ENCODE results near the gene MLLT1. TPM values are rescaled to one million over a fixed set of nuclear protein-coding genes. Genes with fewer than 3 reads are reported as not detected.

Gene MLLT1
- total RNA-seq, 1 donor from 2014 or later, result 25.5 TPM

- no peaks in the 10 kb centered on the region for H3K9me3 ChIP-seq
- peaks cover 78% of the 10 kb centered on the region for H3K4me1 ChIP-seq
- no peaks in the 10 kb centered on the region for H3K27me3 ChIP-seq
- H3K4me3 ChIP-seq, result no peak overlapping the region
- DNase-seq (ENCODE audit: extremely low spot score in 2 of 2), result no peak
- intact Hi-C loops (cut with DNase I), result loop anchor here (5.0 kb wide), 1 partner anchor 219 kb away; no protein-coding TSS in a partner anchor
- H3K27ac ChIP-seq, result peak overlapping the region; percentile 82
- TF ChIP-seq CTCF (IDR thresholded peaks at IDR 0.05) (no peak), POLR2A (IDR thresholded peaks at IDR 0.05) (no peak), POLR2AphosphoS5 (IDR thresholded peaks at IDR 0.05; ENCODE audit: insufficient read depth in 1 of 2, low read depth in 1 of 2) (peak in 1 of 2 donors; percentile 59)
- no peaks in the 10 kb centered on the region for H3K36me3 ChIP-seq
These were observed 3.3 kb downstream of the MLLT1 start for GRCh38 chr19:6276447-6276846.

- intact Hi-C loops (cut with DNase I), result loop anchor here (5.0 kb wide), 1 partner anchor 218 kb away; no protein-coding TSS in a partner anchor
- no peak overlapping the region for H3K4me3 ChIP-seq
- peaks cover 90% of the 10 kb centered on the region for H3K4me1 ChIP-seq
- no peaks in the 10 kb centered on the region for H3K36me3 ChIP-seq
- TF ChIP-seq CTCF (IDR thresholded peaks at IDR 0.05) (no peak), POLR2AphosphoS5 (IDR thresholded peaks at IDR 0.05; ENCODE audit: insufficient read depth in 1 of 2, low read depth in 1 of 2) (no peak), POLR2A (IDR thresholded peaks at IDR 0.05) (no peak)
- peak overlapping the region; percentile 82 for H3K27ac ChIP-seq
- no peaks in the 10 kb centered on the region for H3K27me3 ChIP-seq
- no peak for DNase-seq (ENCODE audit: extremely low spot score in 2 of 2)
- no peaks in the 10 kb centered on the region for H3K9me3 ChIP-seq
These were observed 4.5 kb downstream of the MLLT1 start for GRCh38 chr19:6275170-6275744.

DNA sequence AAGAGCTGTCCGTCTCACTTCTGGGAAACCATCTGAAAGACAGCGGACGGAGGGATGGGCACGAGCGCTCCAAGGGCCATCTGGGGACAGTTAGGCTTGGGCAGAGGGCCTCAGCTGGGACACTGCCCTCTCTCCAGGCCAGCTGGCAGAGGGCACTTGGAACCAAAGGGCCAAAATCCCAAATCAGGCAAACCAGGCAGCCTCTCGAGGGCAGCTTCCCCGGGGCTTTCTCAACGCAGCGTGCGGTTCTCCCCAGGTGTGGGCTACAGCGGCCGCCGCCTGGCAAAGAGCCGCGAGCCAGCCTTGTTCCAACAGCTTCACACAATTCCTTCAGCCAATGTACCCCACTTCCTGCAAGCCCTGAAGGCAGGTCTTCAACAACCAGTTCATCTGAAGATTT is 5.0 kb downstream of the MLLT1 start:
- Histone ChIP-seq H3K4me3 (peak overlapping the region; percentile 19 to 41), H3K27me3 (no peaks in the 10 kb centered on the region), H3K27ac (peak overlapping the region; percentile 82), H3K9me3 (no peaks in the 10 kb centered on the region), H3K4me1 (peaks cover 95% of the 10 kb centered on the region), H3K36me3 (peaks cover 0 to 2% of the 10 kb centered on the region in 2 donors)
- intact Hi-C loops (cut with DNase I), result loop anchor here (5.0 kb wide), 1 partner anchor 217 kb away; no protein-coding TSS in a partner anchor
- DNase-seq (ENCODE audit: extremely low spot score in 2 of 2), result no peak
- no peak for TF ChIP-seq POLR2AphosphoS5 (IDR thresholded peaks at IDR 0.05; ENCODE audit: insufficient read depth in 1 of 2, low read depth in 1 of 2)
- no peak for TF ChIP-seq POLR2A (IDR thresholded peaks at IDR 0.05)

- TF ChIP-seq POLR2AphosphoS5 (IDR thresholded peaks at IDR 0.05; ENCODE audit: insufficient read depth in 1 of 2, low read depth in 1 of 2) (peak; percentile 67 to 91), CTCF (IDR thresholded peaks at IDR 0.05) (no peak)
- intact Hi-C loops (cut with DNase I), result no loop called here
- H3K9me3 ChIP-seq, result no peaks in the 10 kb centered on the region
- DNase-seq (ENCODE audit: extremely low spot score in 2 of 2), result peak in 1 of 2 donors; percentile 95
- no peaks in the 10 kb centered on the region for H3K27me3 ChIP-seq
- H3K36me3 ChIP-seq, result peaks cover 0 to 10% of the 10 kb centered on the region in 2 donors
- H3K4me1 ChIP-seq, result peaks cover 94% of the 10 kb centered on the region
- peak overlapping the region; percentile 82 for H3K27ac ChIP-seq
- H3K4me3 ChIP-seq, result peak overlapping the region; percentile 19 to 41
These were observed 5.8 kb downstream of the MLLT1 start for GRCh38 chr19:6273701-6274601.

GRCh38 chr19:6272913-6273600 is 6.7 kb downstream of the MLLT1 start:
- Histone ChIP-seq H3K27ac (peak overlapping the region; percentile 82), H3K4me1 (peaks cover 92% of the 10 kb centered on the region), H3K4me3 (peak overlapping the region in 1 of 2 donors; percentile 41), H3K9me3 (no peaks in the 10 kb centered on the region), H3K36me3 (peaks cover 0 to 11% of the 10 kb centered on the region in 2 donors), H3K27me3 (no peaks in the 10 kb centered on the region)
- no peak for DNase-seq (ENCODE audit: extremely low spot score in 2 of 2)
- no peak for TF ChIP-seq POLR2AphosphoS5 (IDR thresholded peaks at IDR 0.05; ENCODE audit: insufficient read depth in 1 of 2, low read depth in 1 of 2)
- TF ChIP-seq POLR2A (IDR thresholded peaks at IDR 0.05), result no peak
- TF ChIP-seq CTCF (IDR thresholded peaks at IDR 0.05), result no peak
- intact Hi-C loops (cut with DNase I), result no loop called here

Data from vagina (tissue), 2 donors.